K562 (cell line): ENCODE data around the gene USP48. TPM values are rescaled to one million over a fixed set of nuclear protein-coding genes. Genes with fewer than 3 reads are reported as not detected.

Experiments
- ATF7 ChIP-seq: fragments of 450-650 bp; IDR thresholded peaks from 2 replicates; pipeline ENCODE4 v1.7.1; 2014; ENCODE audit warnings: mild to moderate bottlenecking, moderate library complexity
- CBFA2T3 ChIP-seq: fragments of 450-650 bp; IDR thresholded peaks from 2 replicates; pipeline ENCODE4 v1.6.1; 2017
- CHD2 ChIP-seq: IDR thresholded peaks from 2 replicates; pipeline ENCODE4 v1.6.1; 2011; ENCODE audit warnings: low read depth, low read length
- DMBX1 ChIP-seq: fragments of 250-450 bp; sonication (Bioruptor Pico); IDR thresholded peaks from 2 replicates; pipeline ENCODE4 v1.8.0; 2022; ENCODE audit warnings: inconsistent platforms, mild to moderate bottlenecking, moderate library complexity, borderline replicate concordance
- GABPB1 ChIP-seq: sonication (generic); formaldehyde crosslinking; IDR thresholded peaks from 2 replicates; pipeline ENCODE4 v1.8.0; 2022; ENCODE audit warnings: mild to moderate bottlenecking, missing genetic modification reagents
- HMGN3 ChIP-seq: IDR thresholded peaks from 2 replicates; pipeline ENCODE4 v1.6.1; 2011; ENCODE audit warnings: borderline replicate concordance, low read depth, mild to moderate bottlenecking, mixed read lengths, low read length; ENCODE audit not compliant: insufficient read length; ENCODE audit errors: extremely low read depth
- KLF10 ChIP-seq: fragments of 250-450 bp; sonication (Bioruptor Pico); IDR thresholded peaks from 2 replicates; pipeline ENCODE4 v1.6.1; 2021; ENCODE audit warnings: matching md5 sums
- NCOA4 ChIP-seq: fragments of 450-650 bp; IDR thresholded peaks from 2 replicates; pipeline ENCODE4 v1.6.1; 2018; ENCODE audit warnings: mild to moderate bottlenecking; ENCODE audit not compliant: partially characterized antibody
- NCOA6 ChIP-seq: fragments of 450-650 bp; IDR thresholded peaks from 2 replicates; pipeline ENCODE4 v1.6.1; 2017; ENCODE audit warnings: mild to moderate bottlenecking
- POLR2G ChIP-seq: fragments of 200-400 bp; formaldehyde crosslinking; IDR thresholded peaks from 2 replicates; pipeline ENCODE4 v1.6.1; 2017; ENCODE audit warnings: low read depth, mild to moderate bottlenecking, antibody characterized with exemption, low read length, moderate library complexity
- RBM22 ChIP-seq: fragments of 200-400 bp; formaldehyde crosslinking; IDR thresholded peaks from 2 replicates; pipeline ENCODE4 v1.6.1; 2018; ENCODE audit warnings: low read length, low read depth; ENCODE audit not compliant: poor library complexity, severe bottlenecking
- SIN3B ChIP-seq: fragments of 450-650 bp; IDR thresholded peaks from 2 replicates; pipeline ENCODE4 v1.6.1; 2017; ENCODE audit warnings: low read depth, mild to moderate bottlenecking, moderate library complexity
- STAG1 ChIP-seq: sonication (generic); formaldehyde crosslinking; IDR thresholded peaks from 2 replicates; pipeline ENCODE4 v1.5.0; 2020; ENCODE audit warnings: missing genetic modification reagents, borderline replicate concordance
- SUPT5H ChIP-seq: fragments of 450-650 bp; IDR thresholded peaks from 2 replicates; pipeline ENCODE4 v1.6.1; 2016
- ZNF311 ChIP-seq: fragments of 250-450 bp; sonication (Bioruptor Pico); IDR thresholded peaks from 2 replicates; pipeline ENCODE4 v1.4.0; 2020; ENCODE audit warnings: mild to moderate bottlenecking, moderate library complexity
- polyA plus RNA-seq, 8 experiments: library from polyadenylated mRNA; depleted of rRNA in 4 of 8; stranded (reverse) in 5 of 8; unstranded in 3 of 8; fragments of >200 nt; fragmentation: Nextera tagmentation in 2 of 8; fragmentation: Illumina TruSeq in 1 of 8; extraction: Ambion mirVana in 2 of 8; extraction: Trizol in 1 of 8; gene quantifications; 2 replicates each; pipeline versions ENCODE4 v1.2.1 to v1.2.3, GENCODE V29; 2011 to 2014; ENCODE audit warnings: inconsistent platforms in 1 of 8, missing spikeins in 1 of 8
- total RNA-seq, 7 experiments: library from RNA; depleted of rRNA in 6 of 7; stranded (reverse); fragments of >200 nt in 6 of 7; fragmentation: Illumina TruSeq in 2 of 7; extraction: Trizol in 2 of 7; gene quantifications; 2 replicates each; pipeline versions ENCODE4 v1.2.1 to v1.2.3, GENCODE V29; 2011 to 2021; ENCODE audit warnings: low replicate concordance in 1 of 7
- TF ChIP-seq, protein P1 (sequence below): sonication (generic); formaldehyde crosslinking; IDR thresholded peaks from 2 replicates; pipeline ENCODE4 v1.8.1; 2023; ENCODE audit warnings: mild to moderate bottlenecking, missing genetic modification reagents
- TF ChIP-seq, protein P2 (sequence below), 3 experiments: fragments of 200-800 bp in 1 of 3; fragments of 250-450 bp in 1 of 3; fragments of 450-650 bp in 1 of 3; sonication (Bioruptor Pico) in 1 of 3; sonication (Bioruptor generic) in 1 of 3; formaldehyde crosslinking in 1 of 3; IDR thresholded peaks; 2 replicates each; pipeline versions ENCODE4 v1.6.1 to v1.8.0; 2016 to 2022; ENCODE audit warnings: mild to moderate bottlenecking in 2 of 3, missing genetic modification characterization in 2 of 3, missing compliant biosample characterization in 1 of 3, moderate library complexity in 1 of 3
- TF ChIP-seq, protein P3 (sequence below): sonication (generic); IDR thresholded peaks from 2 replicates; pipeline ENCODE4 v1.6.1; 2016
- TF ChIP-seq, protein P4 (sequence below): fragments of 250-450 bp; sonication (Bioruptor Pico); IDR thresholded peaks from 2 replicates; pipeline ENCODE4 v1.5.0; 2020; ENCODE audit warnings: mild to moderate bottlenecking

The USP48 gene
- total and polyA plus RNA-seq, 9 of the 15 experiments (the other 6 are each of a cell fraction or from before 2014, with no cell fraction given): 23.3 to 123 (median 106) TPM

DNA sequence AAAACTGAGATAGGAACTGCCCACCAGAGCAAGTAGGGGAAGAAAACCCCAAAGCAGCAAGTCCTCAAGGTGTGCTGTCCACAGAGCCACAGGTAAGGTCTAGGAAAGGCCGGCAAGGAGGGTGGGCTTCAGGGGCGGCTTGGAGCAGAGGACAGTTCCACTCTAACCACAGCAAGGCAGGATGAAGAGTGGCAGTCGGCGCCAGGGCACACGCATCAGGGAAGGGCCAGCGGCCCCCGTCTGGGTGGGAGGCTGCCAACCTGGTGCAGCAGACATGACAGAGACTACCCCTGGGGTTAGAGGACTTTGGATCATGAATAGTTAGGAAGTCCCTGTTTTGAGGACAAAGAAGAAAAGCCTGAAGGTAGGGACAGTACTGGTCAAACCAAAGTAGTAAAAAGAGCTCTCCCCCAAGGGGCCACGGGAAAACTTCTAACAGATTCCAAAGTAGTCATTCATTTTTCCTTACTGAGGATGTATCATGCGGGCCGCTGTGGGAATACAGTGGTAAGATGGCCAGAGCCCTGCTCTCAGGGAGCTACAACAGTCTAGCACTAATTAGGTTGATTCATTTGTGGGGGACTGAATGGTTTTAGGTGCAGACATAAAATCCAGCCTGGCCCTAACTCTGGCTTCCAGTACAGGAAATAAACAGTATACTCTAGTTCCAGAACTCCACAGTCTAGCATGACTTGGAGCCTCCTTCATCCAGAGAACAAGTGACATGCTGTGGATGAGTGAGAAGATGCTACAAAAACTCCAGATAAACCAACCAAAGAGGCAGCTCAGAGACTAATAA is 110.3 kb downstream of the USP48 start (continued):
- TF ChIP-seq DMBX1: peak; percentile 74; the same call in 1 of the 2 replicates
- TF ChIP-seq CBFA2T3: no peak
- 0 out of 2 replicates have a peak, but pooled peaks have one; percentile 6 for TF ChIP-seq ATF7
- no peak for TF ChIP-seq NCOA4
- TF ChIP-seq ZNF311 (CRISPR knock-in tag): no peak
- TF ChIP-seq POLR2G: peak; percentile 66
- peak; percentile 58 for TF ChIP-seq RBM22
- TF ChIP-seq, protein P1, sequence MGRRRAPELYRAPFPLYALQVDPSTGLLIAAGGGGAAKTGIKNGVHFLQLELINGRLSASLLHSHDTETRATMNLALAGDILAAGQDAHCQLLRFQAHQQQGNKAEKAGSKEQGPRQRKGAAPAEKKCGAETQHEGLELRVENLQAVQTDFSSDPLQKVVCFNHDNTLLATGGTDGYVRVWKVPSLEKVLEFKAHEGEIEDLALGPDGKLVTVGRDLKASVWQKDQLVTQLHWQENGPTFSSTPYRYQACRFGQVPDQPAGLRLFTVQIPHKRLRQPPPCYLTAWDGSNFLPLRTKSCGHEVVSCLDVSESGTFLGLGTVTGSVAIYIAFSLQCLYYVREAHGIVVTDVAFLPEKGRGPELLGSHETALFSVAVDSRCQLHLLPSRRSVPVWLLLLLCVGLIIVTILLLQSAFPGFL: no peak
- TF ChIP-seq STAG1 (CRISPR knock-in tag): peak; percentile 15; the same call in 1 of the 2 replicates
- TF ChIP-seq GABPB1 (CRISPR knock-in tag): 0 out of 2 replicates have a peak, but pooled peaks have one; percentile 8
- TF ChIP-seq, protein P2, sequence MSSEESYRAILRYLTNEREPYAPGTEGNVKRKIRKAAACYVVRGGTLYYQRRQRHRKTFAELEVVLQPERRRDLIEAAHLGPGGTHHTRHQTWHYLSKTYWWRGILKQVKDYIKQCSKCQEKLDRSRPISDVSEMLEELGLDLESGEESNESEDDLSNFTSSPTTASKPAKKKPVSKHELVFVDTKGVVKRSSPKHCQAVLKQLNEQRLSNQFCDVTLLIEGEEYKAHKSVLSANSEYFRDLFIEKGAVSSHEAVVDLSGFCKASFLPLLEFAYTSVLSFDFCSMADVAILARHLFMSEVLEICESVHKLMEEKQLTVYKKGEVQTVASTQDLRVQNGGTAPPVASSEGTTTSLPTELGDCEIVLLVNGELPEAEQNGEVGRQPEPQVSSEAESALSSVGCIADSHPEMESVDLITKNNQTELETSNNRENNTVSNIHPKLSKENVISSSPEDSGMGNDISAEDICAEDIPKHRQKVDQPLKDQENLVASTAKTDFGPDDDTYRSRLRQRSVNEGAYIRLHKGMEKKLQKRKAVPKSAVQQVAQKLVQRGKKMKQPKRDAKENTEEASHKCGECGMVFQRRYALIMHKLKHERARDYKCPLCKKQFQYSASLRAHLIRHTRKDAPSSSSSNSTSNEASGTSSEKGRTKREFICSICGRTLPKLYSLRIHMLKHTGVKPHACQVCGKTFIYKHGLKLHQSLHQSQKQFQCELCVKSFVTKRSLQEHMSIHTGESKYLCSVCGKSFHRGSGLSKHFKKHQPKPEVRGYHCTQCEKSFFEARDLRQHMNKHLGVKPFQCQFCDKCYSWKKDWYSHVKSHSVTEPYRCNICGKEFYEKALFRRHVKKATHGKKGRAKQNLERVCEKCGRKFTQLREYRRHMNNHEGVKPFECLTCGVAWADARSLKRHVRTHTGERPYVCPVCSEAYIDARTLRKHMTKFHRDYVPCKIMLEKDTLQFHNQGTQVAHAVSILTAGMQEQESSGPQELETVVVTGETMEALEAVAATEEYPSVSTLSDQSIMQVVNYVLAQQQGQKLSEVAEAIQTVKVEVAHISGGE (CRISPR knock-in tag; IDR thresholded peaks at IDR 0.05): 0 out of 6 replicates have a peak, but pooled peaks of 1 of the 3 experiments have one; percentile 16
- no peak for TF ChIP-seq KLF10 (CRISPR knock-in tag)
- 0 out of 2 replicates have a peak, but pooled peaks have one; percentile 31 for TF ChIP-seq SUPT5H
- TF ChIP-seq, protein P3, sequence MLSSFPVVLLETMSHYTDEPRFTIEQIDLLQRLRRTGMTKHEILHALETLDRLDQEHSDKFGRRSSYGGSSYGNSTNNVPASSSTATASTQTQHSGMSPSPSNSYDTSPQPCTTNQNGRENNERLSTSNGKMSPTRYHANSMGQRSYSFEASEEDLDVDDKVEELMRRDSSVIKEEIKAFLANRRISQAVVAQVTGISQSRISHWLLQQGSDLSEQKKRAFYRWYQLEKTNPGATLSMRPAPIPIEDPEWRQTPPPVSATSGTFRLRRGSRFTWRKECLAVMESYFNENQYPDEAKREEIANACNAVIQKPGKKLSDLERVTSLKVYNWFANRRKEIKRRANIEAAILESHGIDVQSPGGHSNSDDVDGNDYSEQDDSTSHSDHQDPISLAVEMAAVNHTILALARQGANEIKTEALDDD: 0 out of 2 replicates have a peak, but pooled peaks have one; percentile 20
- TF ChIP-seq NCOA6: no peak
- TF ChIP-seq SIN3B: no peak
- TF ChIP-seq, protein P4, sequence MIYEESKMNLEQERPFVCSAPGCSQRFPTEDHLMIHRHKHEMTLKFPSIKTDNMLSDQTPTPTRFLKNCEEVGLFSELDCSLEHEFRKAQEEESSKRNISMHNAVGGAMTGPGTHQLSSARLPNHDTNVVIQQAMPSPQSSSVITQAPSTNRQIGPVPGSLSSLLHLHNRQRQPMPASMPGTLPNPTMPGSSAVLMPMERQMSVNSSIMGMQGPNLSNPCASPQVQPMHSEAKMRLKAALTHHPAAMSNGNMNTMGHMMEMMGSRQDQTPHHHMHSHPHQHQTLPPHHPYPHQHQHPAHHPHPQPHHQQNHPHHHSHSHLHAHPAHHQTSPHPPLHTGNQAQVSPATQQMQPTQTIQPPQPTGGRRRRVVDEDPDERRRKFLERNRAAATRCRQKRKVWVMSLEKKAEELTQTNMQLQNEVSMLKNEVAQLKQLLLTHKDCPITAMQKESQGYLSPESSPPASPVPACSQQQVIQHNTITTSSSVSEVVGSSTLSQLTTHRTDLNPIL (CRISPR knock-in tag): 0 out of 2 replicates have a peak, but pooled peaks have one; percentile 65
- TF ChIP-seq CHD2: 0 out of 2 replicates have a peak, but pooled peaks have one; percentile 7
- peak; percentile 44 for TF ChIP-seq HMGN3
